WTC11 (cell line): ENCODE data around the gene VILL. TPM values are rescaled to one million over a fixed set of nuclear protein-coding genes. Genes with fewer than 3 reads are reported as not detected.

Experiments
- ATAC-seq: fragments of 200-7000 bp; cut with Tn5 transposase; 2 replicates; pipeline ENCODE4 v1.10.0; 2021; ENCODE audit warnings: mild to moderate bottlenecking, moderate library complexity
- CTCF ChIA-PET: fragments of 300-600 bp; sonication (Branson Sonifier 250); formaldehyde crosslinking; loops from one replicate; lab custom pipeline; 2021; ENCODE audit warnings: antibody characterized with exemption; lab: Charles Lee
- POLR2A ChIA-PET: fragments of 350-600 bp; sonication (Branson Sonifier 250); formaldehyde crosslinking; loops from one replicate; lab custom pipeline; 2021; ENCODE audit warnings: antibody characterized with exemption; lab: Charles Lee
- DNase-seq: peaks from one replicate; pipeline ENCODE4 v3.0.0; 2021; ENCODE audit warnings: low spot score
- H3K27ac Mint-ChIP-seq: 2 replicates; pipeline ENCODE4 v1.8.0; 2021; ENCODE audit warnings: mixed read lengths
- H3K27me3 Mint-ChIP-seq: 2 replicates; pipeline ENCODE4 v1.8.0; 2021; ENCODE audit warnings: low read depth, mild to moderate bottlenecking, moderate library complexity, mixed read lengths
- H3K36me3 Mint-ChIP-seq: 2 replicates; pipeline ENCODE4 v1.8.0; 2021; ENCODE audit warnings: mixed read lengths
- H3K4me1 Mint-ChIP-seq: 2 replicates; pipeline ENCODE4 v1.8.0; 2022; ENCODE audit warnings: mixed read lengths
- H3K4me3 Mint-ChIP-seq: 2 replicates; pipeline ENCODE4 v1.8.0; 2021; ENCODE audit warnings: mild to moderate bottlenecking, moderate library complexity, mixed read lengths
- H3K9me3 Mint-ChIP-seq: 2 replicates; pipeline ENCODE4 v1.8.0; 2021; ENCODE audit warnings: mixed read lengths
- AFF4 ChIP-seq: sonication (generic); formaldehyde crosslinking; IDR thresholded peaks from 2 replicates; pipeline ENCODE4 v1.8.1; 2023; ENCODE audit warnings: mild to moderate bottlenecking, missing genetic modification reagents, borderline replicate concordance
- FOXJ3 ChIP-seq: sonication (generic); formaldehyde crosslinking; IDR thresholded peaks from 2 replicates; pipeline ENCODE4 v1.9.0; 2021; ENCODE audit warnings: missing genetic modification reagents, mild to moderate bottlenecking, borderline replicate concordance
- FOXK1 ChIP-seq: sonication (generic); formaldehyde crosslinking; IDR thresholded peaks from 2 replicates; pipeline ENCODE4 v1.8.0; 2022; ENCODE audit warnings: mild to moderate bottlenecking, moderate library complexity, missing genetic modification reagents
- HMGXB4 ChIP-seq: sonication (generic); formaldehyde crosslinking; IDR thresholded peaks from 2 replicates; pipeline ENCODE4 v1.8.1; 2023; ENCODE audit warnings: mild to moderate bottlenecking, moderate library complexity, missing genetic modification reagents
- JAZF1 ChIP-seq: fragments of 250-450 bp; sonication (Bioruptor Pico); IDR thresholded peaks from 2 replicates; pipeline ENCODE4 v1.9.0; 2021; ENCODE audit warnings: moderate library complexity, mild to moderate bottlenecking, inconsistent platforms
- RORB ChIP-seq: fragments of 250-450 bp; sonication (Bioruptor Pico); IDR thresholded peaks from 2 replicates; pipeline ENCODE4 v1.9.0; 2021; ENCODE audit warnings: mild to moderate bottlenecking
- SMAD3 ChIP-seq: sonication (generic); formaldehyde crosslinking; IDR thresholded peaks from 2 replicates; pipeline ENCODE4 v1.8.0; 2022; ENCODE audit warnings: missing genetic modification reagents, mild to moderate bottlenecking, borderline replicate concordance
- TP53 ChIP-seq: sonication (generic); formaldehyde crosslinking; IDR thresholded peaks from 2 replicates; pipeline ENCODE4 v1.8.1; 2023; ENCODE audit warnings: mild to moderate bottlenecking, missing genetic modification reagents
- ZNF121 ChIP-seq: sonication (generic); formaldehyde crosslinking; IDR thresholded peaks from 2 replicates; pipeline ENCODE4 v1.8.0; 2023; ENCODE audit warnings: missing genetic modification reagents
- ZNF317 ChIP-seq: sonication (generic); formaldehyde crosslinking; IDR thresholded peaks from 2 replicates; pipeline ENCODE4 v1.8.1; 2023; ENCODE audit warnings: low read depth, mild to moderate bottlenecking, moderate library complexity, missing genetic modification reagents, borderline replicate concordance
- ZNF423 ChIP-seq: fragments of 250-450 bp; sonication (Bioruptor Pico); IDR thresholded peaks from 2 replicates; pipeline ENCODE4 v2.1.2; 2022; ENCODE audit warnings: mild to moderate bottlenecking, moderate library complexity
- total RNA-seq: library from RNA; stranded (reverse); gene quantifications from 3 replicates; pipeline ENCODE4 v1.2.3, GENCODE V29; 2021
- TF ChIP-seq, protein P1 (sequence below): sonication (generic); formaldehyde crosslinking; IDR thresholded peaks from 2 replicates; pipeline ENCODE4 v1.8.0; 2022; ENCODE audit warnings: missing genetic modification reagents
- TF ChIP-seq, protein P2 (sequence below): sonication (generic); formaldehyde crosslinking; IDR thresholded peaks from 2 replicates; pipeline ENCODE4 v1.8.0; 2023; ENCODE audit warnings: missing genetic modification reagents
- TF ChIP-seq, protein P3 (sequence below): sonication (generic); formaldehyde crosslinking; IDR thresholded peaks from 2 replicates; pipeline ENCODE4 v1.8.0; 2022; ENCODE audit warnings: mild to moderate bottlenecking, missing genetic modification reagents

Gene VILL
- total RNA-seq, 1 experiment from 2014 or later, result 4.7 TPM

GRCh38 chr3:38036906-38037305, 46.3 kb downstream of the VILL start (continued):
- no peak for TF ChIP-seq TP53 (CRISPR knock-in tag)

DNA sequence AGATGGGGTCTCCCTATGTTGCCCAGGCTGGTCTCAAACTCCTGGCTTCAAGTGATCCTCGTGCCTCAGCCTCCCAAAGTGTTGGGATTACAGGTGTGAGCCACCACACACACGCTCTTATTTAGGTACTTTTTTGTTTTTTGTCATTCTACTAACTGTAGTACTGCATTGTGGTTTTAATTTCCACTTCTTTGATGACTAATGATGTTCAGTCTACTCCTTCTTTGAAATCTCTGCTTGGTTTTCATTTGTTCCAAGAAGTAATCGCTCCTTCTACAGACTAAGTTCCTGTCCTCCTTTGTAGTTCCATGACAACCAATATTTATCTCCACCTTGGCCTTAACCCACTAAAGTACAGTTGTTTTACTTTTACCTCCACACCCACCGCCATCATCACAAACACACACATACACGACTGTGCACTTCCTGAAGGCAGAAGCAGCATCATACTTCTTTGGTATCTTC, 47.9 kb downstream of the VILL start:
- POLR2A ChIA-PET, result interaction anchor here (0.7 kb wide), 1 partner anchor 9 kb away, joined by 5 read pairs; the partner anchor contains the start of gene PLCD1
- no peak for TF ChIP-seq RORB (CRISPR knock-in tag)
- TF ChIP-seq ZNF317 (CRISPR knock-in tag), result no peak
- TF ChIP-seq, protein P1, sequence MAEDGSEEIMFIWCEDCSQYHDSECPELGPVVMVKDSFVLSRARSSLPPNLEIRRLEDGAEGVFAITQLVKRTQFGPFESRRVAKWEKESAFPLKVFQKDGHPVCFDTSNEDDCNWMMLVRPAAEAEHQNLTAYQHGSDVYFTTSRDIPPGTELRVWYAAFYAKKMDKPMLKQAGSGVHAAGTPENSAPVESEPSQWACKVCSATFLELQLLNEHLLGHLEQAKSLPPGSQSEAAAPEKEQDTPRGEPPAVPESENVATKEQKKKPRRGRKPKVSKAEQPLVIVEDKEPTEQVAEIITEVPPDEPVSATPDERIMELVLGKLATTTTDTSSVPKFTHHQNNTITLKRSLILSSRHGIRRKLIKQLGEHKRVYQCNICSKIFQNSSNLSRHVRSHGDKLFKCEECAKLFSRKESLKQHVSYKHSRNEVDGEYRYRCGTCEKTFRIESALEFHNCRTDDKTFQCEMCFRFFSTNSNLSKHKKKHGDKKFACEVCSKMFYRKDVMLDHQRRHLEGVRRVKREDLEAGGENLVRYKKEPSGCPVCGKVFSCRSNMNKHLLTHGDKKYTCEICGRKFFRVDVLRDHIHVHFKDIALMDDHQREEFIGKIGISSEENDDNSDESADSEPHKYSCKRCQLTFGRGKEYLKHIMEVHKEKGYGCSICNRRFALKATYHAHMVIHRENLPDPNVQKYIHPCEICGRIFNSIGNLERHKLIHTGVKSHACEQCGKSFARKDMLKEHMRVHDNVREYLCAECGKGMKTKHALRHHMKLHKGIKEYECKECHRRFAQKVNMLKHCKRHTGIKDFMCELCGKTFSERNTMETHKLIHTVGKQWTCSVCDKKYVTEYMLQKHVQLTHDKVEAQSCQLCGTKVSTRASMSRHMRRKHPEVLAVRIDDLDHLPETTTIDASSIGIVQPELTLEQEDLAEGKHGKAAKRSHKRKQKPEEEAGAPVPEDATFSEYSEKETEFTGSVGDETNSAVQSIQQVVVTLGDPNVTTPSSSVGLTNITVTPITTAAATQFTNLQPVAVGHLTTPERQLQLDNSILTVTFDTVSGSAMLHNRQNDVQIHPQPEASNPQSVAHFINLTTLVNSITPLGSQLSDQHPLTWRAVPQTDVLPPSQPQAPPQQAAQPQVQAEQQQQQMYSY (CRISPR knock-in tag), result no peak
- no peak for TF ChIP-seq SMAD3 (CRISPR knock-in tag)
- TF ChIP-seq HMGXB4 (CRISPR knock-in tag), result no peak
- no peak for TF ChIP-seq FOXJ3 (CRISPR knock-in tag)
- TF ChIP-seq, protein P2, sequence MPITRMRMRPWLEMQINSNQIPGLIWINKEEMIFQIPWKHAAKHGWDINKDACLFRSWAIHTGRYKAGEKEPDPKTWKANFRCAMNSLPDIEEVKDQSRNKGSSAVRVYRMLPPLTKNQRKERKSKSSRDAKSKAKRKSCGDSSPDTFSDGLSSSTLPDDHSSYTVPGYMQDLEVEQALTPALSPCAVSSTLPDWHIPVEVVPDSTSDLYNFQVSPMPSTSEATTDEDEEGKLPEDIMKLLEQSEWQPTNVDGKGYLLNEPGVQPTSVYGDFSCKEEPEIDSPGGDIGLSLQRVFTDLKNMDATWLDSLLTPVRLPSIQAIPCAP (CRISPR knock-in tag), result no peak
- H3K4me3 Mint-ChIP-seq, result peak overlapping the region; percentile 66
- peaks cover 18% of the 10 kb centered on the region for H3K4me1 Mint-ChIP-seq
- CTCF ChIA-PET, result interaction anchor here (1.1 to 1.9 kb wide), 5 partner anchors 9 to 617 kb away, joined by 4 to 11 read pairs (median 8); partner anchors contain the start of gene PLCD1
- no peak for DNase-seq
- peaks cover 45% of the 10 kb centered on the region for H3K27me3 Mint-ChIP-seq
- no peak for ATAC-seq
- H3K27ac Mint-ChIP-seq, result no peak overlapping the region
- H3K9me3 Mint-ChIP-seq, result no peaks in the 10 kb centered on the region
- no peaks in the 10 kb centered on the region for H3K36me3 Mint-ChIP-seq

DNA sequence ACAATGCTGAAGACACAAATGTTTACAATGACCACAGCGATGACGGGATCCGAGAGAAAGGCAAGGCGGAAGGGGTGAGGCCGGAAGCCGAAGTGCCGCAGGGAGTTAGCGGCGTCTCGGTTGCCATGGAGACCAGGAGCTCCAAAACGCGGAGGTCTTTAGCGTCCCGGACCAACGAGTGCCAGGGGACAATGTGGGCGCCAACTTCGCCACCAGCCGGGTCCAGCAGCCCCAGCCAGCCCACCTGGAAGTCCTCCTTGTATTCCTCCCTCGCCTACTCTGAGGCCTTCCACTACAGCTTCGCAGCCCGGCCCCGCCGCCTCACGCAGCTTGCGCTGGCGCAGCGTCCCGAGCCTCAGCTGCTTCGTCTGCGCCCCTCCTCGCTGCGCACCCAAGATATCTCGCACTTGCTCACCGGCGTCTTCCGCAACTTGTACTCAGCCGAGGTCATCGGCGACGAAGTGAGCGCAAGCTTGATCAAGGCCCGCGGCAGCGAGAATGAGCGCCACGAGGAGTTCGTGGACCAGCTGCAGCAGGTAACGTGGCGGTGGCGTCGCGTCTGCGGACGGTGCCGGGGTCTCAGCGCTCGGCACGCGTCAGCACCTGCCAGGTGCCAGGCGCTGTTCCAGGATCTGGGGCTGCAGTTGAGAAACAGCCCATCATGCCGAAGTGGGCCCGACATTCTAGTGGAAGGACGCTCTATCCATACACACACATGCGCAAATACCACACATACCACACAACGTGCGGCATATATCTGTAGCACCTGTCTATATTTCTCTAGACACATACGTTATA, 48.7 kb downstream of the VILL start, which contains the start of gene DLEC1:
Gene DLEC1 (plus strand): TSS at position 108 of the 798 bp plus-strand sequence. CDS start 18 bp downstream, at position 126.
- no peaks in the 10 kb centered on the region for H3K9me3 Mint-ChIP-seq
- ChIA-PET CTCF (interaction anchor here (1.1 to 1.9 kb wide), 5 partner anchors 10 to 616 kb away, joined by 4 to 11 read pairs (median 8); partner anchors contain the start of gene PLCD1), POLR2A (interaction anchor here (0.7 kb wide), 1 partner anchor 10 kb away, joined by 5 read pairs; the partner anchor contains the start of gene PLCD1)
- peaks cover 18% of the 10 kb centered on the region for H3K4me1 Mint-ChIP-seq
- no peaks in the 10 kb centered on the region for H3K36me3 Mint-ChIP-seq
- ATAC-seq (peak; percentile 76), DNase-seq (peak; percentile 81)
- H3K27ac Mint-ChIP-seq, result no peak within 1 kb of the TSS
- peaks cover 44% of the 10 kb centered on the region for H3K27me3 Mint-ChIP-seq
- peak within 1 kb of the TSS; percentile 66 for H3K4me3 Mint-ChIP-seq
- TF ChIP-seq JAZF1 (CRISPR knock-in tag), result no peak
- peak; percentile 94; the same call in 1 of the 2 replicates for TF ChIP-seq AFF4 (CRISPR knock-in tag)
- peak; percentile 71; the same call in 1 of the 2 replicates for TF ChIP-seq ZNF317 (CRISPR knock-in tag)
- TF ChIP-seq FOXK1 (CRISPR knock-in tag), result peak; percentile 89
- TF ChIP-seq, protein P3, sequence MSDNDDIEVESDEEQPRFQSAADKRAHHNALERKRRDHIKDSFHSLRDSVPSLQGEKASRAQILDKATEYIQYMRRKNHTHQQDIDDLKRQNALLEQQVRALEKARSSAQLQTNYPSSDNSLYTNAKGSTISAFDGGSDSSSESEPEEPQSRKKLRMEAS, result peak; percentile 99
- TF ChIP-seq ZNF423 (CRISPR knock-in tag), result no peak
- no peak for TF ChIP-seq ZNF121 (CRISPR knock-in tag)
- TF ChIP-seq, protein P1 (CRISPR knock-in tag), result peak; percentile 65
